Keratinocyte (primary cell): ENCODE measurements around the gene MFAP1.

Experiments
- CTCF ChIP-seq, 3 experiments: IDR thresholded peaks in 1 of 3; conservative IDR thresholded peaks in 1 of 3; optimal IDR thresholded peaks in 1 of 3; 2 replicates in 2 of 3; 3 replicates in 1 of 3; pipeline versions ENCODE3 to v1.5.1; 2011; ENCODE audit warnings: low read length in 3 of 3, mild to moderate bottlenecking in 3 of 3, moderate library complexity in 2 of 3, control low read depth in 1 of 3, inconsistent platforms in 1 of 3; ENCODE audit not compliant: insufficient read depth in 2 of 3; ENCODE audit errors: extremely low read depth in 1 of 3
- EZH2 ChIP-seq: IDR thresholded peaks from one replicate; pipeline ENCODE4 v1.6.1; 2012; ENCODE audit warnings: inconsistent platforms, mild to moderate bottlenecking, low read length, moderate library complexity

DNA sequence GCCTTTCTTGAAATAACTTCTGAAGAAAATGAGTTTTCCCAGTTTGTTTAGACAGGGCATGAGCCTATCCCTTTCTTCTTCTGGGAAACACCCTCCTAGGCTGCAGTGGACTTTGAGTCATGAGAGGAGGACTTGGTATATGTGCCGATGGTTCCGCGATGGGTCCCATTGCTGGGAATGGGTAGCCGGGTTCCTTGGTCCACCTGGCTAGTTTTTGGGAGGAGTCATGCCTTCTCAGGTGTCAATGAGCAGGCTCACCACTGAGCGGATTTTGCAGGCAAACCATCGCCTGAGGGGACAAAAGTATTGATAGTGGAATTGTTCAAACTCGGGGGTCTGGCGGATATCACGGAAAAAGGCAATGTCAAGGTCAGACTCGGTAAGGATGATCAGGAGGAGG lies 49.2 kb upstream of the MFAP1 start:
- TF ChIP-seq EZH2 (no peak), CTCF (optimal IDR thresholded peaks at IDR 0.05 in 1 of 3, IDR thresholded peaks at IDR 0.05 in 1 of 3, conservative IDR thresholded peaks at IDR 0.05 in 1 of 3; ENCODE audit: extremely low read depth in 1 of 3, insufficient read depth in 2 of 3, low read length in 3 of 3) (no peak)
